A549 (cell line): ENCODE results near the gene CAMK1.

Experiments
- EP300 ChIP-seq, 2 experiments: fragments of >200 bp; sonication (Bioruptor Twin); formaldehyde crosslinking; IDR thresholded peaks; 2 replicates in 1 of 2; 3 replicates in 1 of 2; pipeline ENCODE4 v1.6.1; 2016 to 2017
- JUN ChIP-seq, 2 experiments: fragments of >200 bp; sonication (Bioruptor Twin); formaldehyde crosslinking; IDR thresholded peaks; 2 replicates in 1 of 2; 3 replicates in 1 of 2; pipeline ENCODE4 v1.6.1; 2016 to 2017
- KDM1A ChIP-seq: fragments of 200-600 bp; sonication (generic); IDR thresholded peaks from 2 replicates; pipeline ENCODE4 v1.6.1; 2016; ENCODE audit warnings: low read depth, mild to moderate bottlenecking
- NFE2L2 ChIP-seq: fragments of 150-350 bp; conservative IDR thresholded peaks from 2 replicates; pipeline ENCODE4 v1.6.1; 2014; ENCODE audit warnings: low read length
- NPAS2 ChIP-seq: fragments of 250-450 bp; sonication (Bioruptor Pico); IDR thresholded peaks from 2 replicates; pipeline ENCODE4 v1.8.0; 2022; ENCODE audit warnings: mild to moderate bottlenecking, moderate library complexity, borderline replicate concordance
- POLR2A ChIP-seq: IDR thresholded peaks from 2 replicates; pipeline ENCODE4 v1.6.1; 2012; ENCODE audit warnings: mild to moderate bottlenecking, low read length
- ZFP36 ChIP-seq: fragments of 450-650 bp; IDR thresholded peaks from 2 replicates; pipeline ENCODE4 v1.6.1; 2014; ENCODE audit warnings: borderline replicate concordance; ENCODE audit not compliant: partially characterized antibody
- TF ChIP-seq, protein P1 (sequence below): fragments of >200 bp; sonication (Bioruptor Twin); formaldehyde crosslinking; IDR thresholded peaks from 3 replicates; pipeline ENCODE4 v1.5.1; 2016
- TF ChIP-seq, protein P2 (sequence below): fragments of 200-600 bp; sonication (generic); IDR thresholded peaks from 2 replicates; pipeline ENCODE4 v1.6.1; 2016; ENCODE audit warnings: antibody characterized with exemption, mild to moderate bottlenecking, moderate library complexity

DNA sequence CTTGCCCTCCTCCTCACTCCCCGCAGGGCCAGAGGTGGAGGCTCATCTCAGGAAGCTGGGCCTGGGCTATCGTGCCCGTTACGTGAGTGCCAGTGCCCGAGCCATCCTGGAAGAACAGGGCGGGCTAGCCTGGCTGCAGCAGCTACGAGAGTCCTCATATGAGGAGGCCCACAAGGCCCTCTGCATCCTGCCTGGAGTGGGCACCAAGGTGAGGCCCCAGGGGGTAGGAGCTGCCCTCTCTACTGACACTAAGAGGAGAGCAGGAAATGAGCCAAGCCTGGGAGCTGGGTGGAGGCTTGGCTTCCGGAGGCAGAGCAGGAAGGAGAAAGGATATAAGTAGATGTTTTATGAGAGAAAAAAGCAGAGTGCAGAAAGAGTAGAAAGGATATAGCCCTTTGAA lies 15.1 kb downstream of the CAMK1 start:
- no peak for TF ChIP-seq JUN (IDR thresholded peaks at IDR 0.05)
- TF ChIP-seq, protein P1, sequence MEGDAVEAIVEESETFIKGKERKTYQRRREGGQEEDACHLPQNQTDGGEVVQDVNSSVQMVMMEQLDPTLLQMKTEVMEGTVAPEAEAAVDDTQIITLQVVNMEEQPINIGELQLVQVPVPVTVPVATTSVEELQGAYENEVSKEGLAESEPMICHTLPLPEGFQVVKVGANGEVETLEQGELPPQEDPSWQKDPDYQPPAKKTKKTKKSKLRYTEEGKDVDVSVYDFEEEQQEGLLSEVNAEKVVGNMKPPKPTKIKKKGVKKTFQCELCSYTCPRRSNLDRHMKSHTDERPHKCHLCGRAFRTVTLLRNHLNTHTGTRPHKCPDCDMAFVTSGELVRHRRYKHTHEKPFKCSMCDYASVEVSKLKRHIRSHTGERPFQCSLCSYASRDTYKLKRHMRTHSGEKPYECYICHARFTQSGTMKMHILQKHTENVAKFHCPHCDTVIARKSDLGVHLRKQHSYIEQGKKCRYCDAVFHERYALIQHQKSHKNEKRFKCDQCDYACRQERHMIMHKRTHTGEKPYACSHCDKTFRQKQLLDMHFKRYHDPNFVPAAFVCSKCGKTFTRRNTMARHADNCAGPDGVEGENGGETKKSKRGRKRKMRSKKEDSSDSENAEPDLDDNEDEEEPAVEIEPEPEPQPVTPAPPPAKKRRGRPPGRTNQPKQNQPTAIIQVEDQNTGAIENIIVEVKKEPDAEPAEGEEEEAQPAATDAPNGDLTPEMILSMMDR = no peak
- TF ChIP-seq POLR2A = no peak
- TF ChIP-seq EP300 (IDR thresholded peaks at IDR 0.05) = no peak
- TF ChIP-seq, protein P2, sequence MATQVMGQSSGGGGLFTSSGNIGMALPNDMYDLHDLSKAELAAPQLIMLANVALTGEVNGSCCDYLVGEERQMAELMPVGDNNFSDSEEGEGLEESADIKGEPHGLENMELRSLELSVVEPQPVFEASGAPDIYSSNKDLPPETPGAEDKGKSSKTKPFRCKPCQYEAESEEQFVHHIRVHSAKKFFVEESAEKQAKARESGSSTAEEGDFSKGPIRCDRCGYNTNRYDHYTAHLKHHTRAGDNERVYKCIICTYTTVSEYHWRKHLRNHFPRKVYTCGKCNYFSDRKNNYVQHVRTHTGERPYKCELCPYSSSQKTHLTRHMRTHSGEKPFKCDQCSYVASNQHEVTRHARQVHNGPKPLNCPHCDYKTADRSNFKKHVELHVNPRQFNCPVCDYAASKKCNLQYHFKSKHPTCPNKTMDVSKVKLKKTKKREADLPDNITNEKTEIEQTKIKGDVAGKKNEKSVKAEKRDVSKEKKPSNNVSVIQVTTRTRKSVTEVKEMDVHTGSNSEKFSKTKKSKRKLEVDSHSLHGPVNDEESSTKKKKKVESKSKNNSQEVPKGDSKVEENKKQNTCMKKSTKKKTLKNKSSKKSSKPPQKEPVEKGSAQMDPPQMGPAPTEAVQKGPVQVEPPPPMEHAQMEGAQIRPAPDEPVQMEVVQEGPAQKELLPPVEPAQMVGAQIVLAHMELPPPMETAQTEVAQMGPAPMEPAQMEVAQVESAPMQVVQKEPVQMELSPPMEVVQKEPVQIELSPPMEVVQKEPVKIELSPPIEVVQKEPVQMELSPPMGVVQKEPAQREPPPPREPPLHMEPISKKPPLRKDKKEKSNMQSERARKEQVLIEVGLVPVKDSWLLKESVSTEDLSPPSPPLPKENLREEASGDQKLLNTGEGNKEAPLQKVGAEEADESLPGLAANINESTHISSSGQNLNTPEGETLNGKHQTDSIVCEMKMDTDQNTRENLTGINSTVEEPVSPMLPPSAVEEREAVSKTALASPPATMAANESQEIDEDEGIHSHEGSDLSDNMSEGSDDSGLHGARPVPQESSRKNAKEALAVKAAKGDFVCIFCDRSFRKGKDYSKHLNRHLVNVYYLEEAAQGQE = no peak
- no peak for TF ChIP-seq KDM1A
- no peak for TF ChIP-seq NFE2L2
- no peak for TF ChIP-seq NPAS2 (CRISPR knock-in tag)
- TF ChIP-seq ZFP36 = no peak
